Stimulated activated CD4-positive, alpha-beta T cell treated with anti-CD3 and anti-CD28 coated beads, Interleukin-4, amount 100 ng/mL, for 24 hours (primary cell): ENCODE data around the gene FERMT3.

Source experiments
- DNase-seq: peaks from one replicate; pipeline ENCODE4 v3.0.0-alpha.2; 2020

The FERMT3 gene

DNA sequence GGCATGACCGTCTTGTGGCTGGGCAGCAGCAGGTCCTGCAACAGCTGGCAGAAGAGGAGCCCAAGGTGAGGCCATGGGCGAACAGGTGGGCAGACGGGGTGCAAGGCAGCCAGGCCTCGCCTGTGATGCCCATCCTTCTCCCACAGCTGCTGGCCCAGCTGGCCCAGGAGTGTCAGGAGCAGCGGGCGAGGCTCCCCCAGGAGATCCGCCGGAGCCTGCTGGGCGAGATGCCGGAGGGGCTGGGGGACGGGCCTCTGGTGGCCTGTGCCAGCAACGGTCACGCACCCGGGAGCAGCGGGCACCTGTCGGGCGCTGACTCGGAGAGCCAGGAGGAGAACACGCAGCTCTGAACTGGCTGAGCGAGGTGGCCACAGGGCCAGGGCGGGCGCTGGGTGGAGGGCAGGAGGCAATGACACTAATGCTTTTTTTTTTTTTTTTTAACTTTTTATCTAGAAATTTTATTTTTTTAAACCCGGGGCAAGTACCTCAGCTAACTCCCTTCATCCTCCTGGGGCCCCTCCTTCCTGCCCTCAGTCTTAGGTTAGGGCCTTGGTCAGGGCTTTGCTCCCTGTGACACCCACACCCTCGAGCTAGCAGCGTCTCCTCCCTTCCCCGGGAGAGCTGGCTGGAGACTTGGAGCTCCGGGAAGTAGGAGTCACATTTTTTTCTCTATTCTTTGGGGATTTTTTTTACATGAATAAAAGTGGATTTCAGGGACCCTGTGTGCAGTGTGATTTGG, 60.9 kb downstream of the FERMT3 start:
- no peak for DNase-seq

DNA sequence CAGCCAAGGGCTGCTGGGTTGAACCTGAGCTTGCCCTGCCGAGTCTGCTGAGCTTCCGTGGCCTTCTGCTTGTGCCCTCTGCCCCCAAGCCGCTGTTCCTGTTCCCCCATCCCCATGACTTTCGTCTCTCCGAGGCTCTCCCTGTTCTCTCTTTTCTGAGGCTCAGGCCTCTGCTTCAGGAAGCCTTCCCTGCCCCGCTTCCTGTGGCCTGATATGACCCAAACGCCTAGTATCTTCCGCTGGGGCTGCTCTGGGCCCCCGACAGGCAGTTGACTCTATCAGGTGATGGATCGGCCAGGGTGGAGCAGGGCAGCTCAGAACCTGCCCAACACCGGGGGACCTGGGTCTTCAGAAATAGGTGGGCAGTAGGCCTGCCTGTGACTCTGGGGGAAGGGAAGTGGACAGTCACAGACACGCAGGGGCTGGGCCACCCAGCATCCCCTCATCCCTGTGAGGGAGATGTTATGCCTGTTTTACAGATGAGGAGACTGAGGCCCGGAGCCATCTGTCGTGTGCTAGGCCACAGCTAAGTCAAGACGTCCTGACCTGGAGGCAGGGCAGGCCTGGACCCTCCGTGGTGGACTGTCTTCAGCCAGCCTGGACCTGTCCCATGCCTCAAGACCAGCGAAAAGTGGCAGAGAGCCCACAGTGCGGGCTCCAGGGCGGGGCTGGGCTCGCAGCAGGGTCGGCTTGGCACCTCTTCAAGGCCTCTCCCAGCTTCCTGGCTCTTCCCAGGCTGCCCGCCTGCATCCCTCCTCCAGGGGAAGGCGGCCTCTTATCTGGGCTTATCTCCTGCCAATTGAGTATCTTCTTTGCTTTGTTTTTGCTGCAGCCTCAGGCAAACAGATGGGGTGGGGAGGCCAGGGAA, 61.7 kb downstream of the FERMT3 start:
- DNase-seq = no peak

DNA sequence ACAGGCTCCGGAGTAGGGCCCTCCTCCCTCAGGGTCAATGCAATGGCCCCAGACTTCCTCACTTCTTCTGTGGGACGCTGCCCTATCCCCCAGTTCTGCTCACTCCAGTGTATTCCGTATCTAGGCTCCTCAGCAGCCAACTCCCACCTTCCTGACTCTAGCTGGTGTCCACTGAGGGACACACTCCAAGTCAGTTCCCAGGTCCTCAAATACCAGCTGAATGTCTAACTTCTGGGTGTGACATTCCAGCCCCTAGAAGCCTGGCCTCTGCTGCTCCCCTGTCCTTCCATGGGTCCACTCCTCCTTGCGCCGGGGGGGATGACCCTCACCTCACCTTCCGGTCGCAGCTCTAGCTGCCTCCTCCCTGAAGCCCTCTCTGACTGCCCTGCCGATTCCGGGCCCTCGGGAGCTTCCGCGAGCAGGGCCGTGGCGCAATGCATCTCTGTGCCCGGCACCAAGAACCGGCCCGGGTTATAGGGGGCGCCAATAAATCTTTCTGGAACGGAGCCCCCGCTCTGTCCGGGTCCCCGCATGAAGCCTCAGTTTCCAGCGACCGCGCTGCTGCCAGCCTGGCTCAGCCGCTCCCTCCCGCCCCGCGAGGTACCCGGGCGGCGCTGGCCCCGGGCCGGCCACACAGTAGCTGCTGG, 62.5 kb downstream of the FERMT3 start:
- peak; percentile 36 for DNase-seq

DNA sequence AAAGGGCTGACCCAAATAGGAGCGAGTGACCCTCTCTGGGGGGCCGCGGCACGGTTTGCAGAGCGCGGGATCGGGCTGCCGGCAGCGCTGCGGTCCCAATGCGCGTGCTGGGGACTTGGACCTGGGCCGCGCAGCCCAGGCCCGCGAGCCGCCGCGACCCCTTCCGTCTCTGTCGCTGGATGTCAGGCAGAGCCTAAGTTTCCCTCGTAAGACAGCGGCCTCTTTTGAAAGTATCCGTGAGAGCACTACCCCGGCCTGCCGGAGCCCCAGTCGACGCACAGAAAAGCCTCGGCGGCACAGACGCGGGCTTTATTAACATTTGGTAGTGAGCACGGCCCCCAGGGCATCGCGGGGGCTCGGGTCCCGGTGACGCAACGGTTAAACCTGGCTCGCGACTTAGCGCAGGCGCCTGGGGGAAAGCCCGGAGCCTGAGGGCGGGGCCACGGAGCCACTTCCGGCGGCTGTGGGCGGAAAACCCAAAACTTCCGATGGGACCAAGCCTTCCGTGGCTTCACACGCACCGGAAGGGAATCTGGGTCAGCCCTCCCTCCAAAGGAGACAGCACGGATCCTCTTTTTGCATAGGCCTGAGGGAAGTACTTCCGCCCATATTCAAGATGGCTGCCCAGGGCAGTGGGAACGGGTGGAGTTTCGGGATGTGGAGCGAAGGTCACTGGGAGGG, 63.2 kb downstream of the FERMT3 start:
- DNase-seq = peak; percentile 99
